Progenitor cell of endocrine pancreas (in vitro differentiated cells): ENCODE data around the gene ATG16L2. TPM values are rescaled to one million over a fixed set of nuclear protein-coding genes. Genes with fewer than 3 reads are reported as not detected.

Experiments
- DNase-seq: peaks from one replicate; pipeline ENCODE4 v3.0.0; 2021; ENCODE audit warnings: low spot score; ENCODE audit not compliant: unreplicated experiment
- H3K27ac Mint-ChIP-seq: 2 replicates; pipeline ENCODE4 v1.8.0; 2021; ENCODE audit warnings: mild to moderate bottlenecking, moderate library complexity, mixed read lengths
- H3K27me3 Mint-ChIP-seq: 2 replicates; pipeline ENCODE4 v1.8.0; 2021; ENCODE audit warnings: mixed read lengths
- H3K36me3 Mint-ChIP-seq: 2 replicates; pipeline ENCODE4 v1.8.0; 2022; ENCODE audit warnings: mixed read lengths; ENCODE audit not compliant: insufficient read depth
- H3K4me1 Mint-ChIP-seq: 2 replicates; pipeline ENCODE4 v1.8.0; 2021; ENCODE audit warnings: low read depth, mixed read lengths
- H3K4me3 Mint-ChIP-seq: 2 replicates; pipeline ENCODE4 v1.8.0; 2021; ENCODE audit warnings: low read depth, mild to moderate bottlenecking, moderate library complexity, mixed read lengths
- H3K9me3 Mint-ChIP-seq: 2 replicates; pipeline ENCODE4 v1.8.0; 2021; ENCODE audit warnings: low read depth, mixed read lengths
- CTCF ChIP-seq: fragments of 200-600 bp; sonication (generic); IDR thresholded peaks from one replicate; pipeline ENCODE4 v1.5.0; 2021; ENCODE audit warnings: antibody characterized with exemption, mild to moderate bottlenecking; ENCODE audit not compliant: unreplicated experiment
- total RNA-seq: library from RNA; stranded (reverse); gene quantifications from 2 replicates; pipeline ENCODE4 v1.2.1, GENCODE V29; 2021

Gene ATG16L2
- total RNA-seq, 1 donor from 2014 or later: 43.9 TPM

GRCh38 chr11:72836111-72836510 lies 21.9 kb downstream of the ATG16L2 start:
- Mint-ChIP-seq H3K4me3 (no peak overlapping the region), H3K9me3 (no peaks in the 10 kb centered on the region), H3K4me1 (peaks cover 2% of the 10 kb centered on the region), H3K27ac (no peak overlapping the region), H3K36me3 (peaks cover 6% of the 10 kb centered on the region), H3K27me3 (no peaks in the 10 kb centered on the region)
- no peak for DNase-seq
- TF ChIP-seq CTCF: no peak

- Mint-ChIP-seq H3K9me3 (no peaks in the 10 kb centered on the region), H3K4me3 (no peak overlapping the region), H3K36me3 (peaks cover 15% of the 10 kb centered on the region), H3K27ac (no peak overlapping the region), H3K27me3 (no peaks in the 10 kb centered on the region), H3K4me1 (no peaks in the 10 kb centered on the region)
- no peak for DNase-seq
- no peak for TF ChIP-seq CTCF
Measured at GRCh38 chr11:72838691-72839305, 24.6 kb downstream of the ATG16L2 start.

GRCh38 chr11:72840780-72841179 lies 26.6 kb downstream of the ATG16L2 start:
- no peak for DNase-seq
- H3K36me3 Mint-ChIP-seq: peaks cover 19% of the 10 kb centered on the region
- no peaks in the 10 kb centered on the region for H3K4me1 Mint-ChIP-seq
- no peaks in the 10 kb centered on the region for H3K27me3 Mint-ChIP-seq
- no peak overlapping the region for H3K4me3 Mint-ChIP-seq
- H3K27ac Mint-ChIP-seq: no peak overlapping the region
- no peaks in the 10 kb centered on the region for H3K9me3 Mint-ChIP-seq
- TF ChIP-seq CTCF: no peak

- no peak for TF ChIP-seq CTCF
- Mint-ChIP-seq H3K4me1 (no peaks in the 10 kb centered on the region), H3K36me3 (peaks cover 19% of the 10 kb centered on the region), H3K9me3 (no peaks in the 10 kb centered on the region), H3K27ac (no peak overlapping the region), H3K27me3 (no peaks in the 10 kb centered on the region), H3K4me3 (no peak overlapping the region)
- DNase-seq: no peak
Measured at GRCh38 chr11:72841397-72841796, 27.2 kb downstream of the ATG16L2 start.

- H3K27ac Mint-ChIP-seq: no peak overlapping the region
- H3K4me3 Mint-ChIP-seq: no peak overlapping the region
- peaks cover 19% of the 10 kb centered on the region for H3K36me3 Mint-ChIP-seq
- H3K27me3 Mint-ChIP-seq: no peaks in the 10 kb centered on the region
- H3K4me1 Mint-ChIP-seq: no peaks in the 10 kb centered on the region
- no peaks in the 10 kb centered on the region for H3K9me3 Mint-ChIP-seq
- no peak for DNase-seq
- TF ChIP-seq CTCF: no peak
Measured at GRCh38 chr11:72842126-72842525, 27.9 kb downstream of the ATG16L2 start.
